IPS-18a (cell line): ENCODE measurements around the gene TAS2R60.

Experiments used
- H3K27ac ChIP-seq: one replicate; pipeline ENCODE4 v1.5.1; 2013; ENCODE audit warnings: low read length
- H3K27me3 ChIP-seq: one replicate; pipeline ENCODE4 v1.6.1; 2013; ENCODE audit warnings: mild to moderate bottlenecking, low read length; ENCODE audit not compliant: control insufficient read depth, insufficient read depth
- H3K36me3 ChIP-seq: one replicate; pipeline ENCODE4 v1.6.1; 2013; ENCODE audit warnings: low read depth, low read length; ENCODE audit not compliant: control insufficient read depth
- H3K4me1 ChIP-seq: one replicate; pipeline ENCODE4 v1.6.1; 2013; ENCODE audit warnings: low read depth, low read length; ENCODE audit not compliant: control insufficient read depth
- H3K4me3 ChIP-seq: one replicate; pipeline ENCODE4 v1.5.1; 2013; ENCODE audit warnings: low read length
- H3K9ac ChIP-seq: one replicate; pipeline ENCODE4 v1.6.1; 2013; ENCODE audit warnings: mild to moderate bottlenecking, low read length, moderate library complexity
- H3K9me3 ChIP-seq: one replicate; pipeline ENCODE4 v1.6.1; 2013; ENCODE audit warnings: low read depth, low read length; ENCODE audit not compliant: control insufficient read depth

TAS2R60 gene

DNA sequence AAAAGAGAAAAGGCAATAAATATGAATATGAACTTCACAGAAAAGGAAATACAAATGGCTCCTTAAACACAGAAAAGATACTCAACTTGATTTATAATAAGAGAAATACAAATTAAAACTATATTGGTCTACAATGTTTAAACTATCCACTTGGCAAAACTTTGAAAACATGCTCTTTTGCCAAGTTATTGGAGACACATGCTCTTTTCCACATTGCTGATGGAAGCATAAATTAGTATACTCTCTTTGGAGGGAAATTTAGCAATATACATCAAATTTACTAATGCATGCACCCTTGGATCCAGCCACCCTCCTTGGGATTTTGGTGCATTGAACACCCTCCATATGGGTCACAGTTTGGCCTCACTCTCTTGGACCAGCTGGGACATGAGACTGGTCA is 7.9 kb downstream of the TAS2R60 start:
- H3K4me1 ChIP-seq, result peaks cover 3% of the 10 kb centered on the region
- H3K27me3 ChIP-seq, result no peaks in the 10 kb centered on the region
- no peaks in the 10 kb centered on the region for H3K9me3 ChIP-seq
- H3K27ac ChIP-seq, result no peak overlapping the region
- no peaks in the 10 kb centered on the region for H3K36me3 ChIP-seq
- no peak overlapping the region for H3K9ac ChIP-seq
- H3K4me3 ChIP-seq, result no peak overlapping the region

DNA sequence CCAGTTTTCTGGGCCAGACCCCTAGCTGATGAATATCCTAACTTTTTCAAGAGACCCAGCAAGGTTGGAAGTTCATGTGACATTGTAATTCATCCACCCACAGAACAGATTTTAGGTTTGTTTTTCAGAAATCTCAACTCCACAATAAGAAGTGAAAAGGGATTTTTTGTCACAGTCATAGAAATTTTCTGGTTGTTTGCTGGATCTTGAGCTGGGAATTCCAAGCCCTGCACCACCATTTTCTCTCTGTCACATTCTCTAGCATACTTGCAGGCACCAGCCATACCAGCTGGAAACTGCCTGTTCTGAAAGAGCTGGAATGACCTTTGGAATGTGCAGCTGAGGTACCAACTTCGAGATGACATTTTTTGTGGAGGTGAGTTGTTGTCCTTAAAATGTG is 8.5 kb downstream of the TAS2R60 start:
- H3K4me1 ChIP-seq, result peaks cover 3% of the 10 kb centered on the region
- H3K36me3 ChIP-seq, result no peaks in the 10 kb centered on the region
- H3K9me3 ChIP-seq, result no peaks in the 10 kb centered on the region
- no peak overlapping the region for H3K4me3 ChIP-seq
- H3K27ac ChIP-seq, result no peak overlapping the region
- H3K9ac ChIP-seq, result no peak overlapping the region
- H3K27me3 ChIP-seq, result no peaks in the 10 kb centered on the region

DNA sequence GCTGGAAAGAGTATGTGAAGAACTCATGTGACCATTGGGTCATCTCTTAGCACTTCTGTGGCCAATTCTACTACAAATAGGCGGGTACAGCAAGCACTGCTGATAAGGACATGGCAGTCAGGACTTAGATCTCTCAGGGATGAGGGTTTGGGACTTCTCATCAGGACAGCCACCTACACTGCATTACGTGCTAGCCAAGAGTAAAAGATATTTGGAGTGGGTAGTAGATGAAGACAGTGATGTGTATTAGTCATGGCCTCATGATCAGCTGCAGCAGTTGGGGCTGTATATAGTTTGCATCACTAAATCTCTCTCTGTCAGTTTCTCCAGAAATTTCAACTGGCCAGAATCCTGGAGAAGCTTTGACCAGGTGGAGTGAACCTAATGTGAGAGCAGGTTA is 9.2 kb downstream of the TAS2R60 start:
- H3K9me3 ChIP-seq, result no peaks in the 10 kb centered on the region
- H3K27me3 ChIP-seq, result no peaks in the 10 kb centered on the region

DNA sequence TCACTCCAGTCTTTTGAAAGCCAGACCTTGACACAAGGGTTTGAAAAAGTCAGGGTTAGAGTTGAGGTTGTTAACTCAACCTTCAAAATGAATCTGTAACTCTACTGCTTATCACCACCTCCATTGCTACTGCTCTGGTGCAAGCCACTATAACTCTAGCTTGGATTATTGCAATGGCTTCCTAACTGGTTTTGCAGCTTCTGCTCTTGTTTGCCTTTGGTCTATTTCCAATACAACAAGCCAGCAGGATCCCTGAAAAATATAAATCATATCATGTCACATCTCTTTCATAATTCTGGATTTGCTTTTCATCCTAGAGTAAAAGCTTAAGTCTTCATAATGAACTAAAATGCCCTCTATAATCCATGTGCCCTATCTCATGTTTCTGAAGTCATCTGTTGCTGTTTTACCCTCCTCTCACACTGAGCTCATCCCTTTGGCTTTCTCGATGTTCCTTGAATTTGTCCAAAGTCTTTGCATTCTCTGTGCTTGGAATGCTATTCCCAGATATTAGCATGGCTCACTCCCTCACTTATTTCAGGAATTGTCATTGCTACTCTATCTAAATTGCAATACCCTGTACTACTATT is 10.9 kb downstream of the TAS2R60 start:
- Histone ChIP-seq H3K27ac (no peak overlapping the region), H3K4me3 (no peak overlapping the region), H3K4me1 (no peaks in the 10 kb centered on the region), H3K9ac (no peak overlapping the region), H3K27me3 (no peaks in the 10 kb centered on the region), H3K36me3 (no peaks in the 10 kb centered on the region), H3K9me3 (no peaks in the 10 kb centered on the region)

More for the DNA sequence above, 9.2 kb downstream of the TAS2R60 start:
- Histone ChIP-seq H3K36me3 (no peaks in the 10 kb centered on the region), H3K27ac (no peak overlapping the region), H3K4me3 (no peak overlapping the region), H3K4me1 (peaks cover under 1% of the 10 kb centered on the region), H3K9ac (no peak overlapping the region)

DNA sequence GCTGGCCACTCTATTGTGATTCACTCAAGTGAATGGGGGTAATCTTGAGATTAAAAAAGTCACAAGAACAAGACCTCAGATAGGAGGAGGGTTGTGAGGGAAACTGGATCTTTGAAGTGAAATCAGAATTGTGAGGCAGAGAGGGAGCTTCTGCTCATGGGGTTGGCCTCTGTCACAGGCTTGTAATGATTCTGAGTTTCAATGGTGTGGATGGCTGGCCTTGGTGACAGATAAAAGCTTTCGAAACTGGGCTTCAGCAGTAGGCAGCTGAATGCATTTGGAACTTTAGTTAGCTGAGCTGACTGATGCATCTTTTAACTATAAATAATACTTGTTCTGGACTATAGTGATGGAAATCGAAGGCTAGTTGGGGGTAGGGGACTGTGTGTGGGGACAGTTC is 12.2 kb downstream of the TAS2R60 start:
- Histone ChIP-seq H3K27ac (no peak overlapping the region), H3K9me3 (no peaks in the 10 kb centered on the region), H3K4me1 (no peaks in the 10 kb centered on the region), H3K27me3 (no peaks in the 10 kb centered on the region), H3K4me3 (no peak overlapping the region), H3K36me3 (no peaks in the 10 kb centered on the region), H3K9ac (no peak overlapping the region)

DNA sequence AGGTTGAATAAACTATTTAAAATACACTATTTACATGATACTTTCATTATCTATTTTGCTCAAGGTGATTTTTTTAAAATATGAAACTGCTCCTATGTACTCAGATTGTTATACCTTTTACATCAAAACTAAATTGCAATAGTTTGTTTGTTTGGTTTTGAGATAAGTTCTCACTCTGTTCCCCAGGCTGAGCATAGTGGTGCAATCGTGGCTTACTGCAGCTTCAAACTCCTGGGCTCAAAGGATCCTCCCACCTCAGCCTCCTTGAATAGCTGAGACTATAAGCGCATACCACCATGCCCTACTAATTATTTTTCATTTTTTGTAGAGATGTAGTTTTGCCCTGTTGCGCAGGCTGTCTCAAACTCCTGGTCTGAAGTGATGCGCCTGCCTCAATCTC is 12.7 kb downstream of the TAS2R60 start:
- Histone ChIP-seq H3K9me3 (no peaks in the 10 kb centered on the region), H3K36me3 (no peaks in the 10 kb centered on the region), H3K4me3 (no peak overlapping the region), H3K27ac (no peak overlapping the region), H3K9ac (no peak overlapping the region), H3K4me1 (no peaks in the 10 kb centered on the region), H3K27me3 (no peaks in the 10 kb centered on the region)

DNA sequence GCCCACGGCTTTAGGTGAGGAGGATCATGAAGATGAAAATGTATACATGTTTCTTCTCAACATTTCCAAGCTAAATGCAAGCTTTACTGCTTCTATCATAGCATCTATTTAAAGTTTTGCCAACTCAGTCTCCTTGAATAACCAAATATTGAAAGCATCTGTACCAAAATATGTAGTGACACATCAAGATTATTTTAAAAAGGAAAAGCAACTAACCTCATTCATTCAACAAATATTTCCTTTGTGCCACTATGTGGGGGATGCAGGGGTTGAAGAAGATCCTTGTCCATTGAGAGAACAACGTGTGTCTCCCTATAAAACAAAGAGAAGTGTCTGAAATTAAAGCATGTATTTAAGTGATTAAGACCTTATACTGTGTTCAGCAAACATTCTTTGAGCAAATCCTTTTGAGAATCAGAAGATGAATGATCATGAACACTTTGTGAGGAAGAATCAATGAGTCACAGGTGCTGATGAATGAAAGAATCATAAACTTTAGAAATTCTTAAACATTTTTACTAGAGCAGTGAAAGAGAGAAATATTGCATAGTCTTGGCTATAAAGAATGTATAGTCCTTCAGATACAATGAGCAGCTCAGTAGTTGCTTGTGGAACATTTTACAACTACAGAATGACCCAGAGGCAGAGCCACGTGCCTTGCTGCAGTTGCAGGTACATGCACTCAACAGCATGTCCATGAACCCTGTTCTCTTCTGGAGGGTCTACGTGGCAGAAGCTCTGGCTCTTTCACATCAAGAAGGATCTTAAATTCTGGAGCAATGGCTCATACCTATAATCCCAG is 13.9 kb downstream of the TAS2R60 start:
- Histone ChIP-seq H3K9me3 (peaks cover 6% of the 10 kb centered on the region), H3K36me3 (no peaks in the 10 kb centered on the region), H3K4me1 (no peaks in the 10 kb centered on the region), H3K27me3 (no peaks in the 10 kb centered on the region), H3K27ac (no peak overlapping the region), H3K9ac (no peak overlapping the region), H3K4me3 (no peak overlapping the region)

DNA sequence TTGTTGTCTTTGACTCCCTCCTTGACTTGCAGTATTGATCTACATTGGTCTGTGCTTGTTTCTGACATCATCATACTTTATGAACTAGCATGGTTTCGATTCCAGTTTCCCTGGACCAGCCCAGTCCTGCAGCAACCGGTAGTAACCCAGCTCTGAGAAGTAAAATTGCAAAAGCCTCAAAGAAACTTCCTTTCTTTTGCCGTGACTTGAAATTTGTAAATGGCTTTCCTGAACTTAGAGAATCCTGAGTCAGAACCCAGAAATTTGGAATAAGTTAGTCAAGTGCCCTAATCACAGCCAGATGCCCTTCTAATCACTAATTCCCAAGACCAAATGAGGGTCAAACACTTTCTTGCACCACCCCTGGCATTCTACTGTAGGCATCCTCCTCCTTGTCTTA is 15.0 kb downstream of the TAS2R60 start:
- Histone ChIP-seq H3K27me3 (no peaks in the 10 kb centered on the region), H3K9ac (no peak overlapping the region), H3K27ac (no peak overlapping the region), H3K4me3 (no peak overlapping the region), H3K4me1 (no peaks in the 10 kb centered on the region), H3K36me3 (no peaks in the 10 kb centered on the region), H3K9me3 (peaks cover 6% of the 10 kb centered on the region)

DNA sequence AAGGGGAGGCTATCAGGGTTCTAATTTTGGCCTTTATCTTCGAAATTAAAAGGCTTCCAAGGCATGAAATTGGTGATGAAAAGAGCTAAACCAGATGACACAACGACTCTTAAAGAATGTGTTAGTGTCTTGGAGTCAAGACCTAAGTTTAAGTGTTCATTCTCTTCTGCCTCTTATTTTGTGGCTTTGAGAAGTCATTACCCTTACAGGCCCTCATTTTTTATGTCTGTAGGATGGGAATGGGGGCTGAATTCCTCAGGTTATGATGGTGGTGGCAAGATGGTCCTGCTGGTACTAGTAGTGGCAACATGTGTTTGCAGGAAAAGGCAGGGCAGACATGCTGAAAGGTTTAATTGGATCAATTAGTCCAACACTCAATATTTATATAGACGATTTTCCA is 15.4 kb downstream of the TAS2R60 start:
- Histone ChIP-seq H3K36me3 (no peaks in the 10 kb centered on the region), H3K4me3 (no peak overlapping the region), H3K27me3 (no peaks in the 10 kb centered on the region), H3K27ac (no peak overlapping the region), H3K9me3 (peaks cover 6% of the 10 kb centered on the region), H3K4me1 (no peaks in the 10 kb centered on the region), H3K9ac (no peak overlapping the region)

DNA sequence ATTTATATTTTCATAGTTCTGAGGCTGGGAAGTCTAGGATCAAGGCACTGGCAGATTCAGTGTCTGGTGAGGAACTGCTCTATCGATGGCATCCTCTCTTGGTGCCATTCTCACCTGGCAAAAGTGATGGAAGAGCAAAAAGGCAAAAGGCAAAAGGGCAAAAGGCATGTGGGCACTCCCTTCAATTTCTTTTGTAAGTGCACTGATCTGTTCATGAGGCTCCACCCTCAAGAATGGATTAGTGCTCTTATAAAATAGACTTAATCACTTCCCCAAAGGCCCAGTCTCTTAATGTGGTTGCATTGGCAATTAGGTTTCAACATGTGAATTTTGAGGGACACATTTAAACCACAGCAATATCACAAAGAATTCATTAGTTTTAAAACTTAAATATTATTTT is 16.1 kb downstream of the TAS2R60 start:
- Histone ChIP-seq H3K4me1 (no peaks in the 10 kb centered on the region), H3K9ac (no peak overlapping the region), H3K9me3 (peaks cover 6% of the 10 kb centered on the region), H3K4me3 (no peak overlapping the region), H3K36me3 (no peaks in the 10 kb centered on the region), H3K27ac (no peak overlapping the region), H3K27me3 (no peaks in the 10 kb centered on the region)

DNA sequence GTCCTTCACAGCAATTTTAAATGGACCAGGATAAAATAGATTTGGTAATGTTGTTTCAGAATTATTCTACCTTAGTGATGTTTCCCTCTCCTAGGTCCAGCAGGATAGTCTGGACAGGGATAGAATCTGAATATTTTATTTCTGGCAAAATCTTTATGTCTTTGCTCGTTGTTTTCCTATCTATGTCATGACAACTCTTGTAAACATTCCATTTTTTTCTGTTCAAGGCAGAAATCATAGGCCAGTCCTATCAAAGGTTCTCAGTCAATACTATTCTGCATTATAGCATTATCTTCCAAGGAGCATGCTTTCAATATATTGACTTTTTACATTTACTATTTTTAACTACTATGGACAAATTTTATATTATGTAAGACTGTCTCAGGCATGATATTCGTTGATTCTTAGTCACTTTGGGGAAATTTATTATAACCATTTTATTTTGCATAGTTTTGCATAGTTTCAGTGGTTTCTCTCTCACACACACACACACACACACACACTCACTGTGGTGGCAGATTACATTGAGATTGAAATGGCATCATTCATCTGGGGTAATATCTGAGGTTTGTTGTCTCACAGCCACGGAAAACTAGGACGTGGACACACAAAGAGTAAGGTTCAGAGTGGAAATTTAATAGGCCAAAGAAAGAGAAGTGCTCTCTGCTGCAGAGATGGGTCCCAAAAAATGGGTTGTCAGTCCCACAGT is 17.2 kb downstream of the TAS2R60 start:
- Histone ChIP-seq H3K36me3 (no peaks in the 10 kb centered on the region), H3K4me3 (no peak overlapping the region), H3K9ac (no peak overlapping the region), H3K4me1 (no peaks in the 10 kb centered on the region), H3K27me3 (no peaks in the 10 kb centered on the region), H3K27ac (no peak overlapping the region), H3K9me3 (peaks cover 6% of the 10 kb centered on the region)
